Measurements from ENCODE around the gene SCAMP2. TPM values are rescaled to one million over a fixed set of nuclear protein-coding genes. Genes with fewer than 3 reads are reported as not detected.

Gene SCAMP2
- total and polyA plus RNA-seq, 2 experiments from 2014 or later, result 34.7 to 51.3 TPM

- no peaks in the 10 kb centered on the region for H3K9me2 ChIP-seq (ENCODE audit: insufficient read depth)
- no peak overlapping the region for H3K27ac ChIP-seq (ENCODE audit: low read depth)
- H2AFZ ChIP-seq, result no peak overlapping the region
- H3K36me3 ChIP-seq (ENCODE audit: insufficient read depth), result no peaks in the 10 kb centered on the region
- no peak overlapping the region for H3K4me2 ChIP-seq
- ATAC-seq (no peak), DNase-seq (ENCODE audit: low spot score) (no peak)
- no peak overlapping the region; the same call in 2 of the 3 replicates for H3K4me3 Mint-ChIP-seq
- peaks cover 5% of the 10 kb centered on the region; the same call in 2 of the 3 replicates for H3K36me3 Mint-ChIP-seq (ENCODE audit: low read depth)
- H3K27me3 ChIP-seq (ENCODE audit: insufficient read depth), result no peaks in the 10 kb centered on the region
- H3F3A ChIP-seq (replicated peaks; ENCODE audit: low read depth), result no peaks in the 10 kb centered on the region
- H3K27ac Mint-ChIP-seq, result no peak overlapping the region
- H4K20me1 ChIP-seq (replicated peaks; ENCODE audit: insufficient read depth), result no peaks in the 10 kb centered on the region
- peaks cover 18% of the 10 kb centered on the region for H3K9me3 Mint-ChIP-seq
- no peak overlapping the region for H3K4me3 ChIP-seq
- peaks cover 6% of the 10 kb centered on the region for H3K27me3 Mint-ChIP-seq (ENCODE audit: insufficient read depth, low read depth, poor library complexity)
- H3K79me2 ChIP-seq (replicated peaks; ENCODE audit: insufficient read depth), result no peaks in the 10 kb centered on the region
- TF ChIP-seq ZNF331 (CRISPR knock-in tag; IDR thresholded peaks at IDR 0.05; ENCODE audit: low read depth) (no peak), NANOG (IDR thresholded peaks at IDR 0.05; ENCODE audit: borderline replicate concordance) (no peak), STAT1 (IDR thresholded peaks at IDR 0.05; ENCODE audit: unreplicated experiment) (no peak), EZH2 (IDR thresholded peaks at IDR 0.05; ENCODE audit: low read depth, unreplicated experiment) (no peak), CREB1 (CRISPR knock-in tag; IDR thresholded peaks at IDR 0.05; ENCODE audit: low read depth) (no peak), ZNF114 (CRISPR knock-in tag; IDR thresholded peaks at IDR 0.05) (no peak), ETS1 (IDR thresholded peaks at IDR 0.05) (no peak), JUNB (IDR thresholded peaks at IDR 0.05; ENCODE audit: unreplicated experiment) (no peak), EZH2phosphoT487 (IDR thresholded peaks at IDR 0.05; ENCODE audit: unreplicated experiment) (no peak), REST (IDR thresholded peaks at IDR 0.05; ENCODE audit: unreplicated experiment) (no peak), POLR2AphosphoS5 (IDR thresholded peaks at IDR 0.05; ENCODE audit: low read depth) (no peak)
- TF ChIP-seq, protein P1, sequence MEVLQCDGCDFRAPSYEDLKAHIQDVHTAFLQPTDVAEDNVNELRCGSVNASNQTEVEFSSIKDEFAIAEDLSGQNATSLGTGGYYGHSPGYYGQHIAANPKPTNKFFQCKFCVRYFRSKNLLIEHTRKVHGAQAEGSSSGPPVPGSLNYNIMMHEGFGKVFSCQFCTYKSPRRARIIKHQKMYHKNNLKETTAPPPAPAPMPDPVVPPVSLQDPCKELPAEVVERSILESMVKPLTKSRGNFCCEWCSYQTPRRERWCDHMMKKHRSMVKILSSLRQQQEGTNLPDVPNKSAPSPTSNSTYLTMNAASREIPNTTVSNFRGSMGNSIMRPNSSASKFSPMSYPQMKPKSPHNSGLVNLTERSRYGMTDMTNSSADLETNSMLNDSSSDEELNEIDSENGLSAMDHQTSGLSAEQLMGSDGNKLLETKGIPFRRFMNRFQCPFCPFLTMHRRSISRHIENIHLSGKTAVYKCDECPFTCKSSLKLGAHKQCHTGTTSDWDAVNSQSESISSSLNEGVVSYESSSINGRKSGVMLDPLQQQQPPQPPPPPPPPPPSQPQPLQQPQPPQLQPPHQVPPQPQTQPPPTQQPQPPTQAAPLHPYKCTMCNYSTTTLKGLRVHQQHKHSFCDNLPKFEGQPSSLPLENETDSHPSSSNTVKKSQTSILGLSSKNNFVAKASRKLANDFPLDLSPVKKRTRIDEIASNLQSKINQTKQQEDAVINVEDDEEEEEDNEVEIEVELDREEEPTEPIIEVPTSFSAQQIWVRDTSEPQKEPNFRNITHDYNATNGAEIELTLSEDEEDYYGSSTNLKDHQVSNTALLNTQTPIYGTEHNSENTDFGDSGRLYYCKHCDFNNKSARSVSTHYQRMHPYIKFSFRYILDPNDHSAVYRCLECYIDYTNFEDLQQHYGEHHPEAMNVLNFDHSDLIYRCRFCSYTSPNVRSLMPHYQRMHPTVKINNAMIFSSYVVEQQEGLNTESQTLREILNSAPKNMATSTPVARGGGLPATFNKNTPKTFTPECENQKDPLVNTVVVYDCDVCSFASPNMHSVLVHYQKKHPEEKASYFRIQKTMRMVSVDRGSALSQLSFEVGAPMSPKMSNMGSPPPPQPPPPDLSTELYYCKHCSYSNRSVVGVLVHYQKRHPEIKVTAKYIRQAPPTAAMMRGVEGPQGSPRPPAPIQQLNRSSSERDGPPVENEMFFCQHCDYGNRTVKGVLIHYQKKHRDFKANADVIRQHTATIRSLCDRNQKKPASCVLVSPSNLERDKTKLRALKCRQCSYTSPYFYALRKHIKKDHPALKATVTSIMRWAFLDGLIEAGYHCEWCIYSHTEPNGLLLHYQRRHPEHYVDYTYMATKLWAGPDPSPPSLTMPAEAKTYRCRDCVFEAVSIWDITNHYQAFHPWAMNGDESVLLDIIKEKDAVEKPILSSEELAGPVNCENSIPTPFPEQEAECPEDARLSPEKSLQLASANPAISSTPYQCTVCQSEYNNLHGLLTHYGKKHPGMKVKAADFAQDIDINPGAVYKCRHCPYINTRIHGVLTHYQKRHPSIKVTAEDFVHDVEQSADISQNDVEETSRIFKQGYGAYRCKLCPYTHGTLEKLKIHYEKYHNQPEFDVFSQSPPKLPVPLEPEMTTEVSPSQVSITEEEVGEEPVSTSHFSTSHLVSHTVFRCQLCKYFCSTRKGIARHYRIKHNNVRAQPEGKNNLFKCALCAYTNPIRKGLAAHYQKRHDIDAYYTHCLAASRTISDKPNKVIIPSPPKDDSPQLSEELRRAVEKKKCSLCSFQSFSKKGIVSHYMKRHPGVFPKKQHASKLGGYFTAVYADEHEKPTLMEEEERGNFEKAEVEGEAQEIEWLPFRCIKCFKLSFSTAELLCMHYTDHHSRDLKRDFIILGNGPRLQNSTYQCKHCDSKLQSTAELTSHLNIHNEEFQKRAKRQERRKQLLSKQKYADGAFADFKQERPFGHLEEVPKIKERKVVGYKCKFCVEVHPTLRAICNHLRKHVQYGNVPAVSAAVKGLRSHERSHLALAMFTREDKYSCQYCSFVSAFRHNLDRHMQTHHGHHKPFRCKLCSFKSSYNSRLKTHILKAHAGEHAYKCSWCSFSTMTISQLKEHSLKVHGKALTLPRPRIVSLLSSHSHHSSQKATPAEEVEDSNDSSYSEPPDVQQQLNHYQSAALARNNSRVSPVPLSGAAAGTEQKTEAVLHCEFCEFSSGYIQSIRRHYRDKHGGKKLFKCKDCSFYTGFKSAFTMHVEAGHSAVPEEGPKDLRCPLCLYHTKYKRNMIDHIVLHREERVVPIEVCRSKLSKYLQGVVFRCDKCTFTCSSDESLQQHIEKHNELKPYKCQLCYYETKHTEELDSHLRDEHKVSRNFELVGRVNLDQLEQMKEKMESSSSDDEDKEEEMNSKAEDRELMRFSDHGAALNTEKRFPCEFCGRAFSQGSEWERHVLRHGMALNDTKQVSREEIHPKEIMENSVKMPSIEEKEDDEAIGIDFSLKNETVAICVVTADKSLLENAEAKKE (CRISPR knock-in tag; IDR thresholded peaks at IDR 0.05), result no peak
- TF ChIP-seq, protein P2, sequence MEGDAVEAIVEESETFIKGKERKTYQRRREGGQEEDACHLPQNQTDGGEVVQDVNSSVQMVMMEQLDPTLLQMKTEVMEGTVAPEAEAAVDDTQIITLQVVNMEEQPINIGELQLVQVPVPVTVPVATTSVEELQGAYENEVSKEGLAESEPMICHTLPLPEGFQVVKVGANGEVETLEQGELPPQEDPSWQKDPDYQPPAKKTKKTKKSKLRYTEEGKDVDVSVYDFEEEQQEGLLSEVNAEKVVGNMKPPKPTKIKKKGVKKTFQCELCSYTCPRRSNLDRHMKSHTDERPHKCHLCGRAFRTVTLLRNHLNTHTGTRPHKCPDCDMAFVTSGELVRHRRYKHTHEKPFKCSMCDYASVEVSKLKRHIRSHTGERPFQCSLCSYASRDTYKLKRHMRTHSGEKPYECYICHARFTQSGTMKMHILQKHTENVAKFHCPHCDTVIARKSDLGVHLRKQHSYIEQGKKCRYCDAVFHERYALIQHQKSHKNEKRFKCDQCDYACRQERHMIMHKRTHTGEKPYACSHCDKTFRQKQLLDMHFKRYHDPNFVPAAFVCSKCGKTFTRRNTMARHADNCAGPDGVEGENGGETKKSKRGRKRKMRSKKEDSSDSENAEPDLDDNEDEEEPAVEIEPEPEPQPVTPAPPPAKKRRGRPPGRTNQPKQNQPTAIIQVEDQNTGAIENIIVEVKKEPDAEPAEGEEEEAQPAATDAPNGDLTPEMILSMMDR (conservative IDR thresholded peaks at IDR 0.05; ENCODE audit: low read depth in 2 of 2), result no peak
- H3K4me1 ChIP-seq (ENCODE audit: insufficient read depth), result peaks cover 5% of the 10 kb centered on the region; the same call in 1 of the 2 replicates
- peaks cover 3% of the 10 kb centered on the region; the same call in 1 of the 3 replicates for H3K4me1 Mint-ChIP-seq
These were observed 11.5 kb upstream of the SCAMP2 start for GRCh38 chr15:74884428-74885223.

Measured in GM23338 (cell line).